Stimulated activated CD4-positive, alpha-beta T cell treated with anti-CD3 and anti-CD28 coated beads, Interleukin-1b, Interleukin-23, amount 100 ng/mL, for 48 hours (primary cell): ENCODE results near the gene ANKRD44.

Source experiments
- DNase-seq: peaks from one replicate; pipeline ENCODE4 v3.0.0-alpha.2; 2020

The ANKRD44 gene

GRCh38 chr2:197137826-197138477 lies 172.6 kb downstream of the ANKRD44 start:
- no peak for DNase-seq

- DNase-seq = peak; percentile 27
Measured at GRCh38 chr2:197137231-197137630, 173.3 kb downstream of the ANKRD44 start.

- no peak for DNase-seq
Measured at GRCh38 chr2:197136452-197136851, 174.1 kb downstream of the ANKRD44 start.

- no peak for DNase-seq
Measured at GRCh38 chr2:197135806-197136205, 174.8 kb downstream of the ANKRD44 start.

- DNase-seq = no peak
Measured at GRCh38 chr2:197134206-197134605, 176.4 kb downstream of the ANKRD44 start.

GRCh38 chr2:197131558-197131855 lies 179.1 kb downstream of the ANKRD44 start:
- no peak for DNase-seq

- no peak for DNase-seq
Measured at GRCh38 chr2:197130318-197130717, 180.3 kb downstream of the ANKRD44 start.

- no peak for DNase-seq
Measured at GRCh38 chr2:197128897-197129296, 181.7 kb downstream of the ANKRD44 start.

- DNase-seq = no peak
Measured at GRCh38 chr2:197128126-197128525, 182.5 kb downstream of the ANKRD44 start.

GRCh38 chr2:197126630-197127352 lies 183.8 kb downstream of the ANKRD44 start:
- no peak for DNase-seq

GRCh38 chr2:197124639-197125390 lies 185.8 kb downstream of the ANKRD44 start:
- no peak for DNase-seq

GRCh38 chr2:197122821-197123220 lies 187.8 kb downstream of the ANKRD44 start:
- DNase-seq = no peak

GRCh38 chr2:197121756-197122385 lies 188.7 kb downstream of the ANKRD44 start:
- no peak for DNase-seq

- no peak for DNase-seq
Measured at GRCh38 chr2:197121255-197121654, 189.3 kb downstream of the ANKRD44 start.

- no peak for DNase-seq
Measured at GRCh38 chr2:197116306-197116879, 194.2 kb downstream of the ANKRD44 start.

- no peak for DNase-seq
Measured at GRCh38 chr2:197115325-197115724, 195.3 kb downstream of the ANKRD44 start.

GRCh38 chr2:197113275-197113711 lies 197.3 kb downstream of the ANKRD44 start:
- no peak for DNase-seq

GRCh38 chr2:197109326-197109725 lies 201.3 kb downstream of the ANKRD44 start:
- DNase-seq = no peak

- DNase-seq = no peak
Measured at GRCh38 chr2:197108758-197109157, 201.8 kb downstream of the ANKRD44 start.

- DNase-seq = no peak
Measured at GRCh38 chr2:197107291-197108269, 203.0 kb downstream of the ANKRD44 start.

GRCh38 chr2:197103363-197103762 lies 207.2 kb downstream of the ANKRD44 start:
- DNase-seq = no peak

- DNase-seq = no peak
Measured at GRCh38 chr2:197102231-197102630, 208.3 kb downstream of the ANKRD44 start.
